HG03135 (cell line): ENCODE measurements around the gene GPBAR1.
"Not testable (repeated sequence)": the region's sequence is repeated elsewhere in the genome, so short reads cannot be mapped to it uniquely, and the experiment has no call there.

ENCODE experiments used
- ATAC-seq: cut with Tn5 transposase; IDR thresholded peaks from one replicate; pipeline ENCODE4 v1.9.1; 2021; ENCODE audit warnings: mild to moderate bottlenecking, moderate library complexity; ENCODE audit not compliant: unreplicated experiment

The GPBAR1 gene

GRCh38 chr2:218266316-218266979, 5.6 kb downstream of the GPBAR1 start:
- no peak for ATAC-seq

GRCh38 chr2:218267259-218267658, 6.4 kb downstream of the GPBAR1 start:
- ATAC-seq: no peak

GRCh38 chr2:218269900-218270720, 9.3 kb downstream of the GPBAR1 start, which contains the start of the genes AAMP and PNKD:
AAMP (minus strand) TSS chr2:218270137; CDS start chr2:218270086, 51 bp downstream.
PNKD (plus strand) TSS chr2:218270519; CDS start chr2:218270536, 17 bp downstream.
- ATAC-seq: peak; percentile 90

GRCh38 chr2:218270721-218271486, 10.1 kb downstream of the GPBAR1 start:
- ATAC-seq: no peak

- no peak for ATAC-seq
Observed at GRCh38 chr2:218271487-218271797, 10.6 kb downstream of the GPBAR1 start.

- ATAC-seq: no peak
Observed at GRCh38 chr2:218271865-218272530, 11.2 kb downstream of the GPBAR1 start.

GRCh38 chr2:218272531-218273212, 11.9 kb downstream of the GPBAR1 start:
- no peak for ATAC-seq

GRCh38 chr2:218273214-218273907, 12.5 kb downstream of the GPBAR1 start:
- not testable (repeated sequence) for ATAC-seq

- no peak for ATAC-seq
Observed at GRCh38 chr2:218273908-218274249, 13.1 kb downstream of the GPBAR1 start.

GRCh38 chr2:218274586-218274985, 13.8 kb downstream of the GPBAR1 start:
- no peak for ATAC-seq

GRCh38 chr2:218275371-218276072, 14.7 kb downstream of the GPBAR1 start:
- no peak for ATAC-seq

- ATAC-seq: no peak
Observed at GRCh38 chr2:218276986-218277755, 16.4 kb downstream of the GPBAR1 start.

GRCh38 chr2:218277921-218278320, 17.1 kb downstream of the GPBAR1 start:
- no peak for ATAC-seq

GRCh38 chr2:218278531-218279360, 17.9 kb downstream of the GPBAR1 start:
- ATAC-seq: no peak

GRCh38 chr2:218280260-218280870, 19.6 kb downstream of the GPBAR1 start:
- ATAC-seq: no peak

GRCh38 chr2:218281449-218281848, 20.6 kb downstream of the GPBAR1 start:
- no peak for ATAC-seq
